ENCODE measurements around the gene PSEN1. TPM values are rescaled to one million over a fixed set of nuclear protein-coding genes. Genes with fewer than 3 reads are reported as not detected.

Gene PSEN1
- total RNA-seq, 2 donors from 2014 or later = 20.5 to 22.3 TPM

DNA sequence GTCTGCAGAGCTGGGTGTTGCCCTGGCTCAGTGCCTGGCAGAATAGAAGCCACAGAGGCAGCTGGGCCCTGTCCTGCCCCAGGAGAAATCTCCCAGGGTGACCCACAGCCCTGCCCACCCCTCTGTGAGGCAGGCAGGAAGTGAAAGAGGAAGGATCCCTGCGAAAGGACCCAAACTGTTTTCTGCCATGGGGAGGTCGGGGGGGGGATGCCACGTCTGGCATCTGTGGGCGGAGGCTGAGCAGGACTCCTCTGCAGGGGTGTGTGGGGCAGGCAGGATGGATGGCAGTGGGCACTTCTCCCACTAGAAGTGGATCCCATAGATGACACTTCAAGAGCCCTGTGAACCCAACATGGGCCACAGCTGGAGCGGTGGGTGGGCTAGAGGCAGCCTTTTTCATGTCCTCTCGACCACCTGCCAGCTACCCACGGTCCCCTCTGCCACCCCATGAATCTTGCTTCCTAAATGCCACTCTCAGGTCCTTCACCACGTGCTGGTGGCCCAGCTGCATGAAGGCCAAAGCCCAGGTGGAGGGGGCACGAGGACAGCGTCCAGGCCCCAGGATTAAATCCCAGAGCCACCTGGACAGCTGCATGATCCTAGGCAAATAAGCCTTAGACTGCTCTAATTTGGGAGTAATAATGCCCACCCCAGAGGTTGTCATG is 104.6 kb downstream of the PSEN1 start:
- Histone ChIP-seq H3K9me3 (no peaks in the 10 kb centered on the region), H3K4me3 (no peak overlapping the region), H3K36me3 (no peaks in the 10 kb centered on the region), H3K27ac (no peak overlapping the region), H3K4me1 (peaks cover 0 to 49% of the 10 kb centered on the region in 2 donors), H3K27me3 (peaks cover 0 to 8% of the 10 kb centered on the region in 2 donors)
- TF ChIP-seq, protein P1, sequence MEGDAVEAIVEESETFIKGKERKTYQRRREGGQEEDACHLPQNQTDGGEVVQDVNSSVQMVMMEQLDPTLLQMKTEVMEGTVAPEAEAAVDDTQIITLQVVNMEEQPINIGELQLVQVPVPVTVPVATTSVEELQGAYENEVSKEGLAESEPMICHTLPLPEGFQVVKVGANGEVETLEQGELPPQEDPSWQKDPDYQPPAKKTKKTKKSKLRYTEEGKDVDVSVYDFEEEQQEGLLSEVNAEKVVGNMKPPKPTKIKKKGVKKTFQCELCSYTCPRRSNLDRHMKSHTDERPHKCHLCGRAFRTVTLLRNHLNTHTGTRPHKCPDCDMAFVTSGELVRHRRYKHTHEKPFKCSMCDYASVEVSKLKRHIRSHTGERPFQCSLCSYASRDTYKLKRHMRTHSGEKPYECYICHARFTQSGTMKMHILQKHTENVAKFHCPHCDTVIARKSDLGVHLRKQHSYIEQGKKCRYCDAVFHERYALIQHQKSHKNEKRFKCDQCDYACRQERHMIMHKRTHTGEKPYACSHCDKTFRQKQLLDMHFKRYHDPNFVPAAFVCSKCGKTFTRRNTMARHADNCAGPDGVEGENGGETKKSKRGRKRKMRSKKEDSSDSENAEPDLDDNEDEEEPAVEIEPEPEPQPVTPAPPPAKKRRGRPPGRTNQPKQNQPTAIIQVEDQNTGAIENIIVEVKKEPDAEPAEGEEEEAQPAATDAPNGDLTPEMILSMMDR (IDR thresholded peaks at IDR 0.05) = no peak
- no peak for DNase-seq (ENCODE audit: low spot score)

DNA sequence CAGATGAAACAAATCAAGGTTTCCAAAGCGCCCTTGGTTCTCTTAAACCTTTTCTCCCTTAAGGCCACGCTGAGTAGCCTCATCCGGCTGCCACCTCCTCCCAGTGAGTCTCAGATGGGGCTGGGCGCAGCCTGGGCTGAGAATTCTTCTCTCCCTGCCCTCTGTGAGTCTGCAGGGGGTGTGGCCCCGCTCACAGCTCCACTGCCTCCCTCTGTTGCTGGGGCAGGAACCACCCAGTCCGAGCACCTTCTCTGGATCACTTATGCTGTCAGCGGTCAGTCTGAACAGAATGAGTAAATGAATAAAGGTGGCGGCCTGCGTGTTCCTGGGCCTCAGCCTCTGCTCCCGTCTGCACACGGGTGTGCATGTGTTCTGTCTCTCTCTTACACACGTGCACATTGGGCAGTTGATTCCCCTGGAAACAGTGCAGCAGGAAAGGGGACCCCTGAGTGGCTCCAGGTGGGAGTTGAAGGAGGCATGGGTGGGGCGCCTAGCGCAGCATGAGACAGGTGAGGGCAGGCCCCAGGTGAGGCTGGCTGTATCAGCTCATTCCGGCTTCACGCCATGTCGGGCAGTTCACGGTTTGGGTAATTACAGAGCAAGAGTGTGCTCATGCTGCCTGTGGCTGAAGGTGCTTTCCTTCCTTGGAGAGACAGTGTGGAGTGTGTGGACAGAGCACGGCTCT is 105.3 kb downstream of the PSEN1 start:
- no peaks in the 10 kb centered on the region for H3K9me3 ChIP-seq
- no peaks in the 10 kb centered on the region for H3K36me3 ChIP-seq
- peaks cover 0 to 49% of the 10 kb centered on the region in 2 donors for H3K4me1 ChIP-seq
- DNase-seq (ENCODE audit: low spot score) = no peak
- peaks cover 0 to 8% of the 10 kb centered on the region in 2 donors for H3K27me3 ChIP-seq
- H3K27ac ChIP-seq = no peak overlapping the region
- no peak overlapping the region for H3K4me3 ChIP-seq
- TF ChIP-seq, protein P1 (IDR thresholded peaks at IDR 0.05) = no peak

DNA sequence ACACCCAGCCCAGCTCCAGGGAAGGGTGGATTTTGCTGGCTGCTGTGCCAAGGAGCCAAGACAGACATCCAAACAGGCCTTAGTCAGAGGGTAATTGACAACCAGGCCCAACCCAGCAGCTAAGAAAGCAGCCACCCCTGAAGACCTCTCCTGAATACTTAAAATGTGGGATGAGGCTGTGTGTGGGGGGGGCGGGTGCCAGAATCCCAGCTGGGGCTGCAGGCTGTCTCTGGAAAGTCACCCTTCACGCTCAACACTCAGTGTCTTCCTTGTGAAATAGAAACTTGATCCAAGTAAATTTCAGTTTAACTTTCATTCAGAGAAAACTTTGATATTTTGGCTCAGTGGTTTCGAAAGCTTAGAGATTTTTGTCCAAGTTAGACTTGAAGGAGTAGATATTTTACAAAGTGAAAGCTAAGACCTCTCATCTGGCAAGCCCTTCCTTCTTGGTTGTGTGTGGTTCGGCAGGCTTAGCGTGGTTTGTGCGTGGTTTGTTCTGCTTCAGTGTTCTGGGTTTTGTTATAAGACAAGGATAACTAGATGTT is 106.1 kb downstream of the PSEN1 start:
- H3K9me3 ChIP-seq = no peaks in the 10 kb centered on the region
- no peak for DNase-seq (ENCODE audit: low spot score)
- peak overlapping the region in 1 of 2 donors; percentile 8 for H3K27ac ChIP-seq
- peaks cover 0 to 5% of the 10 kb centered on the region in 2 donors for H3K27me3 ChIP-seq
- H3K4me1 ChIP-seq = peaks cover 0 to 43% of the 10 kb centered on the region in 2 donors
- TF ChIP-seq, protein P1 (IDR thresholded peaks at IDR 0.05) = no peak
- H3K4me3 ChIP-seq = no peak overlapping the region
- no peaks in the 10 kb centered on the region for H3K36me3 ChIP-seq

DNA sequence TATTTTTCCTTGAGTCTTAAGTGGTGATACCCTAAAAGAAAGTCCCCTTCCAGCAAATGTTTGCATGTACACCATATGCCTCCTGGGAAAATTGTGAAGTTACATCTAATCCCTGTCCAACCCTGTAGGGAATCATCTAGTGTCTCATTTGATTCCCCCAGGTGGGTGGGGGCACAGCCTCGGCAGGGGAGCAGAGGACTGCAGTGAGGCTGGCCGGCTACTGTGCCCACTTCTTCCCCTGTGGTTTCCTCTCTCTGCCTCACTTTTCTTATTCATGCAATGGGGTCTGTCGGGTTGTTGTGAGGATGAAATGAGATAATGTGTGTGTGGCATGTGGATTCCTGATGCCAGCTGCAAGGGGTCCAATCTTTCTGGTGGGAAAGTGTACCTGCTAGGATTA is 107.0 kb downstream of the PSEN1 start:
- no peak for DNase-seq (ENCODE audit: low spot score)
- Histone ChIP-seq H3K27ac (no peak overlapping the region), H3K4me1 (peaks cover 0 to 34% of the 10 kb centered on the region in 2 donors), H3K36me3 (no peaks in the 10 kb centered on the region), H3K4me3 (no peak overlapping the region), H3K27me3 (no peaks in the 10 kb centered on the region), H3K9me3 (no peaks in the 10 kb centered on the region)
- TF ChIP-seq, protein P1 (IDR thresholded peaks at IDR 0.05) = no peak

DNA sequence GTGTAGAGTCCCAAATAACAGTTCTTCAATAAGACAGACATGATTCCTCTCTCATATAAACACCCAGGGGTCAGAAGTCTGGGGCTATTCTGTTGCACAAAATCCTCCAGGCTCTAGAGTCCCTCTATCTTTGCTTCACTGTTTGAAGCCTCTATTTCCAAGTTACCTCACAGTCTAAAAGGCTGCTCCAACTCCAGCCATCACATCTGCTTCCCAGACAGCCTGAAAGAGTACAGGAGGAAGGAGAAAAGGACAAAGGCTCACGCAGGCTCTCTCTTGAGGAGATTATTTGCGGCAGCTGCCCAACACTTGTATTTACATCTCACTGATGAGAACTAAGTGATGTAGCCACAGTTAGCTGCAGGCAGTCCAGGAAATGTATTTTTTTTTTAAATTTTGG is 107.4 kb downstream of the PSEN1 start:
- TF ChIP-seq, protein P1 (IDR thresholded peaks at IDR 0.05) = no peak
- Histone ChIP-seq H3K4me1 (peaks cover 0 to 30% of the 10 kb centered on the region in 2 donors), H3K27me3 (no peaks in the 10 kb centered on the region)

More for the DNA sequence above, 107.4 kb downstream of the PSEN1 start:
- H3K4me3 ChIP-seq = no peak overlapping the region
- no peak overlapping the region for H3K27ac ChIP-seq
- DNase-seq (ENCODE audit: low spot score) = no peak
- no peaks in the 10 kb centered on the region for H3K36me3 ChIP-seq
- H3K9me3 ChIP-seq = no peaks in the 10 kb centered on the region

Measured in right atrium auricular region (tissue), 2 donors.